Superior temporal gyrus (tissue), 1 donor: Measurements from ENCODE around the gene CDK6.

Experiments used
- DNase-seq: peaks from one replicate; pipeline ENCODE4 v3.0.0-alpha.2; 2016; ENCODE audit errors: extremely low spot score

The CDK6 gene

DNA sequence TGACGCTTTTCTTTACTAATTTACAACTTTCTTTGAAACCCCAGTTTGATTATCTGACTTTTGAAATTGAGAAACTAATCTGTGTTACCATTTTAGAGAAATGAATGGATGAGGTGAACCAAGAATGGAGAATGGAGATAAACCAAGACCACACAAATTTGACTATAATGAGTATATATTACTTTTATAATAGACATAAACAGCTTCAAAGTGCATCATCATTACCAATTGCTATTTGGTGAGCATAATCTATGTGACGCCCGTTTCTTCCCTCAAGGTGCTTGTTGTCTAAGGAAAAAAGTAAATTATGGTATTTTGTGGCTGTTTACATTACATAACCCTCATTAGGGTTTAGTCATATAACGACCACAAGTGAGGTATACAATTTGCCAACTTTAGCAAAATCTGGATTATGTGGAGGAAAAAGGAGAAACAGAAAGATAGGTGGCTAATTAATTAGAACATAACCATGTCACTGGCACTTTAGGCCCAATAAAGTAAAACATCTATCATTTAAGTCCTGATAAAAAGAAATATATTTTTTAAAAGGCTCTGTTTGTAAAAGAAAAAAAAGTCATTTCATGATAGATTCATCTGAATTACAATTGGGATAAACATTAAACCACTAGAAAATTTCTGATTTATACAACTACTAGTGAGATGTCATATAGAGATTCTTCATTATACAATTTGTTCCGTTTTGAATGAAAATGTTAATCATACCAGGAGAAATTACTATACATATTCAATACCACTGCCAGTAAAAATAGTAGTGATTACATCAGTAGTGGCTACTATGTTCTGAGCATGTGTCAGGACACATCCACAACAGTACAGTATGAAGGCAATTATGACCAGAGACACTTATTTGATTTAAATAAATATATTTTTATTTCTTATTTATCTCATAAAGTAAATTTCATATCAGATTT lies 128.0 kb downstream of the CDK6 start:
- no peak for DNase-seq

DNA sequence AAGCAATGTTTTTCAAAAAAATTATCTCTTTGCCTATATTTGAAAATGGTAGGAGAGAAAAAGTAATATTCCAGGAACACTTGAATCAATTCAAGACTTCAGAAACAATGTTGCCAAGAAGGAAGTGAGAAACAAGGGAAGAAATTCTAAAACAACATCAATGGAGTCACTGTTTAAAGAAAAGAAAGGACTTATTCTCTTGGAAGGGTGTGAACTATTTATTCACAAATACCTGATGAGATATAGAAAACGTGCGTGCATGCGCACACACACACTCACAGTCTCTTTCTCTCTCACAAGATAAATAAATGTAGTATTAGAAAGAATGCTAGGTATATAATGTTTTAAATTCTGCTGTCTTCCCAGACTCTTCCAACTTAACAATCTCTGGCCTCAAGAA lies 128.9 kb downstream of the CDK6 start:
- no peak for DNase-seq

- DNase-seq: no peak
These were observed 129.8 kb downstream of the CDK6 start for GRCh38 chr7:92706563-92706962.

- DNase-seq: no peak
These were observed 130.5 kb downstream of the CDK6 start for GRCh38 chr7:92705831-92706230.

DNA sequence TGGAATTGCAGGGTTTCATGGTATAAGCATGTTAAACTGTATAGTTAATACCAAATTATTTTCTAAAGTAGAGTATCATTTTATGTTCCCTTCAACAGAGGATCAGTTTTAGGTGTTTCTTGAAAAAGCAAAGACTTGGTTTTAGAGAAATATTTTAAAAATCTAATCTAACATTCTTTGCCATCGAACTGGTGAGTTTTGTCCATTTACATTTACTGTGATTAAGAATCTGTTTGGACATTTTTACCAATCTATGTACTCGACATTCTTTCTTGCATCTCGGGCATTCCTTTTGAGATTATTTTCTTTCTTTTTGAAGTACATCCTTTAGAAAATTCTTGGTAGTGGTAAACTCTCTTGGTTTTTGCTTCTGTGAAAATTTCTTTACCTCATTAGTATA lies 131.5 kb downstream of the CDK6 start:
- no peak for DNase-seq

DNA sequence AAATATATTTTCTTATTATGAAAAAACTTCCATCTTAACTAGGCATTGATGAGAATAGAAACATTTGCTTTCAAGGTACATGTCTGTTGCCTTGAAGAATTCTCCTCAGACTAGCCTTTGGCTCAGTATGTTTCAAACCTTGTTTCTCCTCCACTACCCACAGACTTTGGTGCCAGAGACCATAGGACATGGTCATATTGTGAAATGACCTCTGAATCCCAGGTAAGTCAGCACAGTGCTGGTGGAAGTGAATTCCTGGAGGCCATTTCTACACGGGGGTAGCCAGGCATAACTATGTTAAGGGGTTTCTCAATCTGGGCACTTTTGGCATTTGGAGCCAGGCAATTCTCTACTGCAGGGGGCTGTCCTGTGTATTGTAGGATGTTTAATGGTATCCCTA lies 133.8 kb downstream of the CDK6 start:
- no peak for DNase-seq

DNA sequence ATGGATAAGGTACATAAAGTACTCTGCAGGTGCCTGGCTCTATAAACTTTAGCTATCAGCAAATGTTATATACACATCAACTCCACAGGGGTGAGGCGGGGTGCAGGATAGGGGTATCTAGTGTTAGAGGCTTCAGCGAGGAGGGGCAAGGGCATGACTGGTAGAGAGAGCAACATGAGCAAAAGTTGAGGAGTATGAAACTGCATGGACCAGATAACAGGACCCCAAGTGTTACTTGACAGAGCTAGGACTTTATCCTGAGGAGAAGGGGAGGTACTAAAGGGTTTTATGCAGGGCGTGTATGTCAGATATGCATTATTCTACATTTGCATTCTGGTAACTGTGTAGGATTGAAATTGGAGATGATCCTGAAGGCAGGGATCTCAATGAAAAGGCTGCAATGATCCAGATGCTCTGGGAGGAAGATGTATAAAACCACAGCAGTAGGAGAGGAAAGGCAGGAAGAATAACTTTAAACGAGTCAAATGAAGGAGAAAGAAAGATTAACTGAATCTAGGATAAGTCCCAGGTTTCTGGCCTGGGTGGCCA lies 136.3 kb downstream of the CDK6 start:
- DNase-seq: no peak

GRCh38 chr7:92699560-92699959 lies 136.8 kb downstream of the CDK6 start:
- no peak for DNase-seq

- DNase-seq: peak; percentile 88
These were observed 138.0 kb downstream of the CDK6 start for GRCh38 chr7:92698237-92698841.

DNA sequence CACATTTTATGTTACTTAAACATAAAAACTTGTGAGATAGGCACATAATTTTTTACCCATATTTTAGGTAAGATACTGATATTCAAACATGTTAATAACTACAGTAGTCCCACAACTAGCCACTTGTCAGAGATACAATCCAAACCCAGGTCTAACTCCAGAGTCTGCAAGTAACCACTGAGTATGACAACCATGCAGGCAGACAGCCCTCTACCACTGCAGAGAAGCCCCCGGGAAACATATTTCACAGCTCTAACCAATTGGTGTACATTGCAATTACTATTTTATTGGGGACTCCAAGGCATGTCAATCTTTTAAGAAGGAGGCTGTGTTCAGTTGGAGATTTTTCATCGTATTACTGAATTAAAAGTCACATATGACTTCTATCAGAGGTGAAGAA lies 139.0 kb downstream of the CDK6 start:
- peak; percentile 39 for DNase-seq

- no peak for DNase-seq
These were observed 139.4 kb downstream of the CDK6 start for GRCh38 chr7:92697012-92697411.

DNA sequence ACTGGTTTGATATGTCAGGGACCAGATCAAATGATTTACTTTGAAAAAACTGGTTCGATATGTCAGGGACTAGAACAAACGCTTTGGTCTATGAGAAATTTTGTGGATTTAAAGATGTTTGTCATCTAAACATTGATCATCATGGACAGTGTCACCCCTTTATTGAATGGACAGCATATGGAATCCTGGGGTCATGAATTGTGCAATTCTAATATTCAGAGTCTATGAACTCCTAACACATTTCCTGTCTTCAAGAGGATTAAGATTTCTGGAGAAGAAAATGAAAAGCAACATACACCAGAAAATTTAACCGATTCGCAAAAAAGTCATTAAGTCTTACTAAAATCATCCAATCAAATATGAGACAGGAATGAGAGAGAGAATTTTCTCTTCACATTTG lies 139.8 kb downstream of the CDK6 start:
- DNase-seq: no peak

- DNase-seq: peak; percentile 75
These were observed 140.8 kb downstream of the CDK6 start for GRCh38 chr7:92695308-92696261.

- DNase-seq: no peak
These were observed 142.2 kb downstream of the CDK6 start for GRCh38 chr7:92694211-92694610.

DNA sequence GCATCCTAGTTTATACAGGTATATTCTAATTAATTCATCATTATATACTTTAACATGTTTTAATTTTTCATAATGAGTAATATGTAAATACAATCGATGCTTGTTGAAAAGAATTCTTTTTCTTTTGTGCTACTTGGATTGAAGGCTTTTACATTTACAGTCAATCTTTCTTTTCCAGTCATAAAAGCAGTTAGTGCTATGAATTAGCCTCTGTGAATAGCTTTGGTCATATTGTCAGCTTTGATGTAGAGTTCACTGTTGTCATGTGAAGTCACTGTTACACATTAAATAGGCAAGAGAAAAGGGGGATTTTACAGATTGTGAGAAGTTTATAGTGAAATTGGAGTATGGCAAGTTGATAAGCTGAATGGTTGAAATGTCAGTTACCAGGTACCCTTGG lies 142.9 kb downstream of the CDK6 start:
- no peak for DNase-seq

DNA sequence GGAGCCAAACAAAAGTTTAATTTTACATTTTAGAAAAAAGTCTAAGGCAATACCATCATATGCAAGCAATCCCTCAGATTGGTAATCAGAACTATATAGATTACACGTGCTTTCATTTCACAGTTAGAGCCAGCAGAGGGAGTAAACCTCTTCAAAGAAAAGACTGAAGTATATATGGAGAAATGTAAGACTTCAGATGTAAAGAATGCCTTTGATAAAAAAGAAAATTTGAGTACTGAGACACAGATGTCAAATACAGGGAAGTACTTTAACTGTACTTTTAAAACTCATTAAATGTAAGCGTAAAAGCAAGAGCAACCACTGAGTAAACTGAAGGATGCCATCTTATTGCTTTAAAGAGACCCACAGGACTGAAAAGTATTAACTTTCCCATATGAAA lies 144.8 kb downstream of the CDK6 start:
- peak; percentile 88 for DNase-seq

GRCh38 chr7:92685136-92686042 lies 151.0 kb downstream of the CDK6 start:
- DNase-seq: no peak

DNA sequence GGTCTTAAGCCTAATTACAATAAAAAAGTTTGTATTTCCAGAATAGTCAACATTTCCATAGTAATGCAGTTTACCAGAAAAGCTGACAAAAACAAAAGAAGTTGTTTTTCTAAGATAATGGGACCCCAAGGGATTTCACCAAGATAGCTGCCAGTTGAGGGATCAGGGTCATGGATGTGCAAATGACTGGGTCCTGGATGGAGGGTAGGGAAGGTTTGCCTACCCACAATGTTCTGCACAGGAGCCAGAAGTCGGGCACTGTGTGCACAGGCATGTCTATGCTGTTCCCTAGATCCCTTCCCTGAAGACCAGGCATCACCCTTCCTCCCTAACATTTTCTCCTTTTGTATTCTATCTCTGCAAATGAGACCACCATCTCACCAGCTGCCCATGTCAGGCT lies 152.1 kb downstream of the CDK6 start:
- DNase-seq: no peak

DNA sequence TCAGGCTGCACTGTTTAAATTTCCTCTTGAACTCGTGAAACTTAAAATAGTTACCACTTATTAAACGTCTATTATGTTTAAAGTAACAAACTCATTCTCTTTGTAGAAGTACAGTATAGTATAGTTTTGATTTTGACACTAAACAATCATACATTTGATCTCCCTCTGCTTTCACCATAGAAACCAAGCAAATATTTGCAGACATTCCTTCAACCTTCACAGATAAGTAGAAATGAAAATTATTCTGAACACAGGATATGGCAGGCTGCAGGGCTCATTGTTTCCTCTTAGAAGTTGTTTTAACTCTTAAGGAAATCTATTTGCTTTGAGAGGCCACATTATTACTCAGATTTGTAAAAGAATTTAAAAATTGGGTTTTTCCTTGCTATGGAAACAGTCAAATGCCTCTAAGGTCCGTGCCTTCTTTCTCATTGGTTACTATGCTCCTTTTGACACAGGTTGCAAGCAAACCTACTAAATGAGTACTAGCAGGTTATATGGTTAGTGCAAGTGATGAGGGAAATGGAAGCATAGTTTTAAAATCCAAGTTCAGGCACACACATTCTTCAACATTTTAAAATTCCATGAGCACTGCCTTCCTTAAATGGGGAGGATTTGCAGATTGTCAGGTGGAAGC lies 153.4 kb downstream of the CDK6 start:
- DNase-seq: no peak

- DNase-seq: no peak
These were observed 154.0 kb downstream of the CDK6 start for GRCh38 chr7:92682330-92682729.
